ENCODE results near the gene DBH.

Gene DBH

DNA sequence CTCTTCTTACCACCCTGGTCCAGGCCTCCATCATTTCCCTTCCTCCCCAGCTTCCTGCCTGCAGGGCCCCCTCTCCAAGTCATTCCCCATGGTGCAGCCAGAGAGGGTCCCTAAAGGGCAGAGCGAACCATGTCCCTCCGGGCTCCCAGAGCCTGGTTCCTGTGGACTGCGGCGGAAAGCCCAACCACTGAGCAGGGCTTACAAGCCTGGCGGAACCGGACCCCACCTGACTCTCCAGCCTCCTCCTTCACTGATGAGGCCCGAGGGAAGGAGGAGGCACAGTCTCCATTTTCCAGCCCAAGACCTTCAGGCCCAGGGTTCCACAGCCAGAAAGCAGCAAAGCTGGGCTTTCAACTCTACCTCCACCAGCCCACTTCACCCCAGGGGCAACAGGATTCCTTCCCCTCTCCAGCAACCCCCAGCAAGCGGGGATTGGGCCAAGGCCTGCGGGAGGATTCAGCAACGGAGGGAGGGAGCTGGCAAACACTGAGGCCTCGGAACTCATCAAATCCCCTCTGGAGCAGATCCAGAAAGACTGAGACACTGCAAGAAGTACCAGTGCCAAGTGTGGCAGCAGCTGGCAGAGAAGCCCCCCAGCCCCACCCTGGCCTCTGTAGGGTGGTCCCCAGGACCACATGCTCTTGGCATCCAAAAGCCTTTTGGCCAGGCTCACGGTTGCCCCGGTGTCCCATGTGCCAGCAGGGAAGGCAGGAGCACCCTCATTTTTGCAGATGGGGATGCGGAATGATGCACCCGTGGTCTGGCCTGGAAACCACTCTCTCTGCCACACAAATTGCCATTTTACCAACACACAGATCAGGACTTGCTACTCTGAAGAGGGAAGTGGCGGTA, 30.1 kb upstream of the DBH start:
- DNase-seq: no peak
- Histone ChIP-seq H3K9me3 (ENCODE audit: insufficient read depth, low read length, severe bottlenecking) (no peaks in the 10 kb centered on the region), H3K9ac (ENCODE audit: low read depth, low read length) (no peak overlapping the region), H3K27ac (ENCODE audit: low read length) (no peak overlapping the region), H3K27me3 (ENCODE audit: insufficient read depth, low read length, poor library complexity) (no peaks in the 10 kb centered on the region), H4K20me1 (ENCODE audit: insufficient read depth, low read length) (no peaks in the 10 kb centered on the region), H2AFZ (ENCODE audit: low read depth, low read length) (no peak overlapping the region), H3K4me2 (ENCODE audit: insufficient read depth, low read length) (no peak overlapping the region), H3K4me1 (ENCODE audit: insufficient read depth, low read length) (no peaks in the 10 kb centered on the region), H3K79me2 (ENCODE audit: insufficient read depth, low read length) (no peaks in the 10 kb centered on the region), H3K36me3 (ENCODE audit: insufficient read depth, low read length) (no peaks in the 10 kb centered on the region), H3K4me3 (ENCODE audit: low read depth in 1 of 2, low read length in 2 of 2) (no peak overlapping the region)
- ATAC-seq (ENCODE audit: insufficient read depth, low read depth): no peak
- TF ChIP-seq CTCF (IDR thresholded peaks at IDR 0.05; ENCODE audit: borderline replicate concordance, extremely low read depth, low read length, poor library complexity, severe bottlenecking): no peak
- no peak for TF ChIP-seq EZH2 (IDR thresholded peaks at IDR 0.05; ENCODE audit: borderline replicate concordance, low read depth, low read length, severe bottlenecking)

DNA sequence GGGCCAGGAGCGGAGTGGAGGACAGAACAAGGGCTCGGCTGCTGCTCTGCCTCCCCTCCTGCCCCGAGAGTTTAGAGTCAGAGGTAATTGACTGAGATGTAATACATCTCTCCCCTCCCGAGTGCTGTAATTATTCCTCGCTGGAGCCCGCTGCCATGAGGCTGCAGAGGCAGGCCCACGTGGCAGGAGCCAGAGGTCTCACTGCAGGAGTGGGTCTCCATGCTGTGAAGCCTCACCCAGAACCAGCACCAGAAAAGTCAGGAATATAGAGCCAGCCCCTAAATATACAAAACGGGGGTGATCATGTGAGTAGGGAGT, 29.5 kb upstream of the DBH start:
- Histone ChIP-seq H3K27me3 (ENCODE audit: insufficient read depth, low read length, poor library complexity) (no peaks in the 10 kb centered on the region), H3K4me1 (ENCODE audit: insufficient read depth, low read length) (no peaks in the 10 kb centered on the region), H3K9ac (ENCODE audit: low read depth, low read length) (no peak overlapping the region), H3K36me3 (ENCODE audit: insufficient read depth, low read length) (no peaks in the 10 kb centered on the region), H3K79me2 (ENCODE audit: insufficient read depth, low read length) (no peaks in the 10 kb centered on the region), H2AFZ (ENCODE audit: low read depth, low read length) (no peak overlapping the region), H3K4me2 (ENCODE audit: insufficient read depth, low read length) (no peak overlapping the region), H3K4me3 (ENCODE audit: low read depth in 1 of 2, low read length in 2 of 2) (no peak overlapping the region), H3K27ac (ENCODE audit: low read length) (no peak overlapping the region), H4K20me1 (ENCODE audit: insufficient read depth, low read length) (no peaks in the 10 kb centered on the region), H3K9me3 (ENCODE audit: insufficient read depth, low read length, severe bottlenecking) (no peaks in the 10 kb centered on the region)
- ATAC-seq (ENCODE audit: insufficient read depth, low read depth) (no peak), DNase-seq (no peak)
- TF ChIP-seq EZH2 (IDR thresholded peaks at IDR 0.05; ENCODE audit: borderline replicate concordance, low read depth, low read length, severe bottlenecking) (no peak), CTCF (IDR thresholded peaks at IDR 0.05; ENCODE audit: borderline replicate concordance, extremely low read depth, low read length, poor library complexity, severe bottlenecking) (no peak)

- H3K27ac ChIP-seq (ENCODE audit: low read length): no peak overlapping the region
- H3K9ac ChIP-seq (ENCODE audit: low read depth, low read length): no peak overlapping the region
- no peaks in the 10 kb centered on the region for H3K4me1 ChIP-seq (ENCODE audit: insufficient read depth, low read length)
- H3K27me3 ChIP-seq (ENCODE audit: insufficient read depth, low read length, poor library complexity): no peaks in the 10 kb centered on the region
- H3K4me2 ChIP-seq (ENCODE audit: insufficient read depth, low read length): no peak overlapping the region
- no peaks in the 10 kb centered on the region for H3K9me3 ChIP-seq (ENCODE audit: insufficient read depth, low read length, severe bottlenecking)
- no peaks in the 10 kb centered on the region for H4K20me1 ChIP-seq (ENCODE audit: insufficient read depth, low read length)
- H3K79me2 ChIP-seq (ENCODE audit: insufficient read depth, low read length): no peaks in the 10 kb centered on the region
- H2AFZ ChIP-seq (ENCODE audit: low read depth, low read length): no peak overlapping the region
- DNase-seq: no peak
- no peak for ATAC-seq (ENCODE audit: insufficient read depth, low read depth)
- H3K36me3 ChIP-seq (ENCODE audit: insufficient read depth, low read length): no peaks in the 10 kb centered on the region
- no peak for TF ChIP-seq EZH2 (IDR thresholded peaks at IDR 0.05; ENCODE audit: borderline replicate concordance, low read depth, low read length, severe bottlenecking)
- TF ChIP-seq CTCF (IDR thresholded peaks at IDR 0.05; ENCODE audit: borderline replicate concordance, extremely low read depth, low read length, poor library complexity, severe bottlenecking): no peak
- H3K4me3 ChIP-seq (ENCODE audit: low read depth in 1 of 2, low read length in 2 of 2): no peak overlapping the region
Observed at GRCh38 chr9:133607381-133607780, 28.8 kb upstream of the DBH start.

All from DND-41 (cell line).